H1 (cell line): ENCODE measurements around the gene CORO2B. TPM values are rescaled to one million over a fixed set of nuclear protein-coding genes. Genes with fewer than 3 reads are reported as not detected.

Experiments
- CTCF ChIA-PET: fragments of 300-600 bp; sonication (Branson Sonifier 250); formaldehyde crosslinking; loops from one replicate; lab custom pipeline; 2021; ENCODE audit not compliant: partially characterized antibody; lab: Charles Lee
- POLR2A ChIA-PET: fragments of 300-600 bp; sonication (Branson Sonifier 250); formaldehyde crosslinking; loops from one replicate; lab custom pipeline; 2021; ENCODE audit warnings: inconsistent platforms; ENCODE audit not compliant: partially characterized antibody; lab: Charles Lee
- DNase-seq, 2 experiments: peaks; one replicate each; pipeline versions ENCODE4 v3.0.0 to v3.0.0-alpha.2; 2010 to 2022; ENCODE audit warnings: low spot score in 2 of 2, low read depth in 1 of 2, mixed read lengths in 1 of 2
- FAIRE-seq: peaks from 2 replicates; lab custom pipeline; 2011; peaks lifted over from hg19 to GRCh38; lab: Jason Lieb, UNC
- H2AFZ ChIP-seq: 2 replicates; pipeline ENCODE4 v1.8.1; 2012; ENCODE audit warnings: low read length, inconsistent platforms
- H2AK5ac ChIP-seq: 2 replicates; pipeline ENCODE4 v1.6.1; 2013; ENCODE audit warnings: low read depth, low read length
- H2BK120ac ChIP-seq: replicated peaks from 2 replicates; pipeline ENCODE3; 2013; ENCODE audit warnings: low read depth, low read length, inconsistent platforms
- H2BK12ac ChIP-seq: 2 replicates; pipeline ENCODE4 v1.6.1; 2013; ENCODE audit warnings: low read depth, low read length
- H2BK15ac ChIP-seq: 2 replicates; pipeline ENCODE4 v1.6.1; 2013; ENCODE audit warnings: low read length
- H2BK20ac ChIP-seq: 2 replicates; pipeline ENCODE4 v1.6.1; 2013; ENCODE audit warnings: low read length
- H2BK5ac ChIP-seq: 2 replicates; pipeline ENCODE4 v1.6.1; 2013; ENCODE audit warnings: low read depth, low read length
- H3K14ac ChIP-seq: 2 replicates; pipeline ENCODE4 v1.6.1; 2013; ENCODE audit warnings: inconsistent platforms; ENCODE audit not compliant: insufficient read length
- H3K18ac ChIP-seq: 2 replicates; pipeline ENCODE4 v1.6.1; 2013; ENCODE audit warnings: low read length; ENCODE audit errors: extremely low read depth
- H3K23ac ChIP-seq: 2 replicates; pipeline ENCODE4 v1.6.1; 2013; ENCODE audit warnings: inconsistent platforms; ENCODE audit not compliant: insufficient read length
- H3K23me2 ChIP-seq: 2 replicates; pipeline ENCODE4 v1.6.1; 2013; ENCODE audit warnings: low read depth, low read length
- H3K27ac ChIP-seq: 2 replicates; pipeline ENCODE4 v1.6.1; 2011; ENCODE audit warnings: low read depth, low read length, inconsistent platforms
- H3K27me3 ChIP-seq, 4 experiments: replicated peaks in 1 of 4; 1 replicate in 1 of 4; 2 replicates in 3 of 4; pipeline versions ENCODE4 v1.6.1 to v1.8.1; 2011 to 2013; ENCODE audit warnings: low read length in 3 of 4, mild to moderate bottlenecking in 3 of 4, inconsistent platforms in 2 of 4, mixed read lengths in 2 of 4, moderate library complexity in 1 of 4; ENCODE audit not compliant: control insufficient read depth in 3 of 4, insufficient read depth in 3 of 4; ENCODE audit errors: extremely low read depth in 1 of 4
- H3K36me3 ChIP-seq, 4 experiments: 2 replicates each; pipeline versions ENCODE4 v1.6.1 to v1.8.1; 2011 to 2013; ENCODE audit warnings: mild to moderate bottlenecking in 4 of 4, low read length in 3 of 4, moderate library complexity in 2 of 4, control low read depth in 1 of 4, inconsistent platforms in 1 of 4; ENCODE audit not compliant: insufficient read depth in 4 of 4, control insufficient read depth in 2 of 4
- H3K4ac ChIP-seq: replicated peaks from 2 replicates; pipeline ENCODE3; 2013; ENCODE audit warnings: low read length, low read depth, mixed read lengths, inconsistent platforms; ENCODE audit not compliant: insufficient read length
- H3K4me1 ChIP-seq, 4 experiments: replicated peaks in 1 of 4; 1 replicate in 1 of 4; 2 replicates in 3 of 4; pipeline versions ENCODE4 v1.6.1 to v1.8.1; 2011 to 2013; ENCODE audit warnings: low read length in 3 of 4, inconsistent platforms in 2 of 4, mixed read lengths in 1 of 4; ENCODE audit not compliant: insufficient read depth in 4 of 4, control insufficient read depth in 3 of 4
- H3K4me2 ChIP-seq, 2 experiments: 2 replicates each; pipeline versions ENCODE4 v1.6.1 to v1.8.1; 2011 to 2013; ENCODE audit warnings: low read depth in 2 of 2, low read length in 2 of 2, control low read depth in 1 of 2, inconsistent platforms in 1 of 2, mild to moderate bottlenecking in 1 of 2; ENCODE audit not compliant: insufficient read depth in 1 of 2
- H3K4me3 ChIP-seq, 4 experiments: fragments of 200-600, 300-600 bp in 1 of 4; sonication (generic), shearing (Covaris generic), sonication (Bioruptor Twin) in 1 of 4; 2 replicates each; pipeline versions ENCODE4 v1.5.1 to v1.8.1; 2011 to 2016; ENCODE audit warnings: low read length in 4 of 4, low read depth in 3 of 4, control low read depth in 2 of 4, inconsistent platforms in 2 of 4, mild to moderate bottlenecking in 2 of 4, mixed read lengths in 1 of 4, moderate library complexity in 1 of 4; ENCODE audit not compliant: insufficient read depth in 2 of 4; ENCODE audit errors: extremely low read depth in 1 of 4
- H3K56ac ChIP-seq: replicated peaks from 2 replicates; pipeline ENCODE3; 2013; ENCODE audit warnings: low read depth, mild to moderate bottlenecking, mixed read lengths, low read length, inconsistent platforms; ENCODE audit not compliant: insufficient read length
- H3K79me1 ChIP-seq: 2 replicates; pipeline ENCODE4 v1.6.1; 2013; ENCODE audit warnings: low read depth, low read length, control low read depth
- H3K79me2 ChIP-seq, 2 experiments: 2 replicates each; pipeline versions ENCODE4 v1.6.1 to v1.8.1; 2012 to 2013; ENCODE audit warnings: low read length in 2 of 2, mild to moderate bottlenecking in 2 of 2, inconsistent platforms in 1 of 2; ENCODE audit not compliant: insufficient read depth in 2 of 2, control insufficient read depth in 1 of 2
- H3K9ac ChIP-seq, 4 experiments: replicated peaks in 1 of 4; 1 replicate in 1 of 4; 2 replicates in 3 of 4; pipeline versions ENCODE4 v1.6.1 to v1.8.1; 2011 to 2013; ENCODE audit warnings: low read depth in 3 of 4, low read length in 3 of 4, control low read depth in 2 of 4, mild to moderate bottlenecking in 2 of 4, moderate library complexity in 2 of 4, inconsistent platforms in 1 of 4; ENCODE audit errors: extremely low read depth in 1 of 4
- H3K9me3 ChIP-seq, 2 experiments: 2 replicates each; pipeline versions ENCODE4 v1.6.1 to v1.8.1; 2012 to 2013; ENCODE audit warnings: mild to moderate bottlenecking in 2 of 2, moderate library complexity in 2 of 2, control low read depth in 1 of 2, inconsistent platforms in 1 of 2, low read depth in 1 of 2, low read length in 1 of 2, mixed read lengths in 1 of 2; ENCODE audit not compliant: insufficient read depth in 2 of 2
- H4K20me1 ChIP-seq, 2 experiments: replicated peaks in 1 of 2; 2 replicates each; pipeline versions ENCODE3 to v1.8.1; 2011 to 2013; ENCODE audit warnings: inconsistent platforms in 2 of 2, low read length in 2 of 2, mild to moderate bottlenecking in 1 of 2; ENCODE audit not compliant: insufficient read depth in 2 of 2, control insufficient read depth in 1 of 2
- H4K5ac ChIP-seq: 2 replicates; pipeline ENCODE4 v1.6.1; 2013; ENCODE audit warnings: low read length, low read depth, mixed read lengths, inconsistent platforms; ENCODE audit not compliant: insufficient read length
- H4K8ac ChIP-seq: 2 replicates; pipeline ENCODE4 v1.8.0; 2013; ENCODE audit warnings: mild to moderate bottlenecking, moderate library complexity, low read length, inconsistent platforms; ENCODE audit not compliant: insufficient read depth; ENCODE audit errors: extremely low read depth
- H4K91ac ChIP-seq: replicated peaks from 2 replicates; pipeline ENCODE3; 2013; ENCODE audit warnings: low read length, mixed read lengths, inconsistent platforms; ENCODE audit not compliant: insufficient read length
- ASH2L ChIP-seq: fragments of 200-600, 300-600 bp; sonication (generic); IDR thresholded peaks from one replicate; pipeline ENCODE4 v1.7.1; 2017; ENCODE audit warnings: low read length
- ATF3 ChIP-seq: IDR thresholded peaks from 2 replicates; pipeline ENCODE4 v1.6.1; 2011; ENCODE audit warnings: low read depth, mild to moderate bottlenecking, low read length; ENCODE audit not compliant: insufficient read depth
- CTBP2 ChIP-seq: IDR thresholded peaks from 2 replicates; pipeline ENCODE4 v1.7.0; 2011; ENCODE audit warnings: borderline replicate concordance, mild to moderate bottlenecking, moderate library complexity, mixed read lengths, low read length; ENCODE audit not compliant: insufficient read depth, insufficient read length
- E2F6 ChIP-seq: IDR thresholded peaks from 2 replicates; pipeline ENCODE4 v1.6.1; 2012; ENCODE audit warnings: inconsistent platforms
- EZH2 ChIP-seq: fragments of 200-600 bp; sonication (generic); IDR thresholded peaks from 2 replicates; pipeline ENCODE4 v1.7.1; 2012; ENCODE audit warnings: low read depth, mild to moderate bottlenecking, moderate library complexity, low read length, inconsistent platforms; ENCODE audit not compliant: severe bottlenecking
- GTF2F1 ChIP-seq: IDR thresholded peaks from 2 replicates; pipeline ENCODE4 v1.6.1; 2012; ENCODE audit warnings: low read depth, low read length, improper control_type of control experiment, borderline replicate concordance
- HDAC2 ChIP-seq, 2 experiments: fragments of 300-600 bp in 1 of 2; sonication (generic) in 1 of 2; IDR thresholded peaks; 2 replicates each; pipeline ENCODE4 v1.6.1; 2011 to 2012; ENCODE audit warnings: low read depth in 2 of 2, low read length in 2 of 2, mild to moderate bottlenecking in 2 of 2, moderate library complexity in 2 of 2, borderline replicate concordance in 1 of 2, inconsistent platforms in 1 of 2
- HDAC6 ChIP-seq: IDR thresholded peaks from one replicate; pipeline ENCODE4 v1.7.1; 2012; ENCODE audit warnings: low read depth, mild to moderate bottlenecking, inconsistent platforms, low read length, moderate library complexity
- JUND ChIP-seq: IDR thresholded peaks from 2 replicates; pipeline ENCODE4 v1.6.1; 2011; ENCODE audit warnings: mild to moderate bottlenecking, improper control_type of control experiment, low read length
- RFX5 ChIP-seq: IDR thresholded peaks from 2 replicates; pipeline ENCODE4 v1.6.1; 2011; ENCODE audit warnings: low read depth, low read length, improper control_type of control experiment, borderline replicate concordance
- TAF7 ChIP-seq: optimal IDR thresholded peaks from 2 replicates; pipeline ENCODE3; 2011; ENCODE audit warnings: low read depth, mild to moderate bottlenecking, inconsistent platforms, low read length, moderate library complexity, borderline replicate concordance
- WGBS, 2 experiments: shearing (Covaris generic) in 1 of 2; methylation state at CpG; one replicate each; pipeline versions ENCODE4 v1.1.6 to v1.1.7; 2013 to 2015; ENCODE audit warnings: low lambda C conversion rate in 2 of 2, mixed read lengths in 2 of 2, inconsistent platforms in 1 of 2, low coverage in 1 of 2, missing lambda C conversion rate in 1 of 2; ENCODE audit not compliant: insufficient replicate concordance in 2 of 2, insufficient coverage in 1 of 2, insufficient read length in 1 of 2; ENCODE audit errors: extremely low coverage in 1 of 2, missing lambda C conversion rate in 1 of 2; 5-methylcytosine and 5-hydroxymethylcytosine counted together
- polyA plus RNA-seq, 7 experiments: library from polyadenylated mRNA; depleted of rRNA in 3 of 7; stranded (reverse) in 5 of 7; unstranded in 2 of 7; fragments of >200 nt in 5 of 7; fragments of 200-250 nt in 2 of 7; gene quantifications; 1 replicate in 5 of 7; 2 replicates in 1 of 7; 4 replicates in 1 of 7; pipeline versions ENCODE4 v1.2.1 to v1.2.3, GENCODE V29; 2011 to 2013; ENCODE audit warnings: missing spikeins in 2 of 7, mixed read lengths in 2 of 7
- total RNA-seq: library from RNA; stranded (reverse); fragmentation: NEBNext Ultra II Directional; extraction: Animal tissue kit (Norgen Biotek cat#: 25700); gene quantifications from 2 replicates; pipeline ENCODE4 v1.2.1, GENCODE V29; 2021

The CORO2B gene
- total and polyA plus RNA-seq, 2 of the 8 experiments (the other 6 are each of a cell fraction or from before 2014, with no cell fraction given), result 3.4 to 6.7 TPM

- Histone ChIP-seq H3K14ac (no peak overlapping the region), H3K56ac (no peak overlapping the region), H3K23ac (no peak overlapping the region), H3K23me2 (no peaks in the 10 kb centered on the region), H4K20me1 (no peaks in the 10 kb centered on the region), H4K8ac (no peak overlapping the region), H2BK5ac (no peak overlapping the region), H3K4me1 (peaks cover 0 to 8% (median under 1%) of the 10 kb centered on the region in 4 experiments; a peak in 1 of 7 replicates), H4K91ac (no peak overlapping the region), H2BK15ac (no peak overlapping the region), H3K4ac (no peak overlapping the region), H2BK20ac (no peak overlapping the region), H2AFZ (no peak overlapping the region), H3K4me3 (no peak overlapping the region), H2BK120ac (no peak overlapping the region), H3K9me3 (no peaks in the 10 kb centered on the region), H3K36me3 (no peaks in the 10 kb centered on the region), H2BK12ac (no peak overlapping the region), H3K27ac (no peak overlapping the region), H3K4me2 (no peak overlapping the region), H3K79me1 (no peaks in the 10 kb centered on the region), H4K5ac (no peak overlapping the region), H3K18ac (no peak overlapping the region), H3K27me3 (no peaks in the 10 kb centered on the region), H3K79me2 (no peaks in the 10 kb centered on the region), H2AK5ac (no peak overlapping the region), H3K9ac (no peak overlapping the region)
- TF ChIP-seq TAF7, result no peak
- TF ChIP-seq E2F6, result no peak
- no peak for TF ChIP-seq ATF3
- no peak for TF ChIP-seq HDAC6
- no peak for TF ChIP-seq GTF2F1
- no peak for TF ChIP-seq HDAC2 (IDR thresholded peaks at IDR 0.05; ENCODE audit: borderline replicate concordance in 1 of 2, low read depth in 2 of 2, low read length in 2 of 2)
- no peak for TF ChIP-seq CTBP2
- no peak for TF ChIP-seq RFX5
- TF ChIP-seq JUND, result no peak
- TF ChIP-seq EZH2, result no peak
- TF ChIP-seq ASH2L, result no peak
- DNase-seq, result no peak
- ChIA-PET CTCF (interaction anchor here (1.4 to 24.3 kb wide), 8 partner anchors 10 to 291 kb away, joined by 3 to 569 read pairs (median 8); no protein-coding TSS in a partner anchor), POLR2A (no interaction called here)
- 95% methylated on average over 4 of the region's 4 CpGs; no CpG with 5 or more reads in 1 of the 2 experiments for WGBS, 2 experiments
- no peak for FAIRE-seq
These were observed 55.3 kb downstream of the CORO2B start for GRCh38 chr15:68634122-68634482.
